GM12874 (cell line): ENCODE measurements around the gene LIF.

ENCODE experiments used
- CTCF ChIP-seq: IDR thresholded peaks from 2 replicates; pipeline ENCODE4 v1.5.1; 2011; ENCODE audit warnings: low read depth, mild to moderate bottlenecking, control low read depth, low read length, moderate library complexity; ENCODE audit not compliant: insufficient read depth

LIF gene

GRCh38 chr22:30274437-30274812 is 27.9 kb upstream of the LIF start:
- TF ChIP-seq CTCF = no peak

- TF ChIP-seq CTCF = no peak
Measured at GRCh38 chr22:30273711-30274436, 27.3 kb upstream of the LIF start.

GRCh38 chr22:30272781-30273601 is 26.4 kb upstream of the LIF start:
- no peak for TF ChIP-seq CTCF

- TF ChIP-seq CTCF = no peak
Measured at GRCh38 chr22:30270832-30271231, 24.3 kb upstream of the LIF start.

GRCh38 chr22:30268331-30268730 is 21.8 kb upstream of the LIF start:
- no peak for TF ChIP-seq CTCF

GRCh38 chr22:30267382-30268302 is 21.1 kb upstream of the LIF start:
- no peak for TF ChIP-seq CTCF
